Stimulated activated CD8-positive, alpha-beta memory T cell treated with anti-CD3 and anti-CD28 coated beads, Interleukin-15, amount 100 ng/mL, for 4 hours (primary cell): Measurements from ENCODE around the gene SACM1L.
A peak's percentile ranks its signal among the peaks of the same experiment; 100 is the strongest.
"Not testable (repeated sequence)": the region's sequence is repeated elsewhere in the genome, so short reads cannot be mapped to it uniquely, and the experiment has no call there.

Source experiments
- DNase-seq, 2 donors: peaks; one replicate each; pipeline ENCODE4 v3.0.0-alpha.2; 2020; ENCODE audit warnings: low read depth in 2 of 2

SACM1L gene

DNA sequence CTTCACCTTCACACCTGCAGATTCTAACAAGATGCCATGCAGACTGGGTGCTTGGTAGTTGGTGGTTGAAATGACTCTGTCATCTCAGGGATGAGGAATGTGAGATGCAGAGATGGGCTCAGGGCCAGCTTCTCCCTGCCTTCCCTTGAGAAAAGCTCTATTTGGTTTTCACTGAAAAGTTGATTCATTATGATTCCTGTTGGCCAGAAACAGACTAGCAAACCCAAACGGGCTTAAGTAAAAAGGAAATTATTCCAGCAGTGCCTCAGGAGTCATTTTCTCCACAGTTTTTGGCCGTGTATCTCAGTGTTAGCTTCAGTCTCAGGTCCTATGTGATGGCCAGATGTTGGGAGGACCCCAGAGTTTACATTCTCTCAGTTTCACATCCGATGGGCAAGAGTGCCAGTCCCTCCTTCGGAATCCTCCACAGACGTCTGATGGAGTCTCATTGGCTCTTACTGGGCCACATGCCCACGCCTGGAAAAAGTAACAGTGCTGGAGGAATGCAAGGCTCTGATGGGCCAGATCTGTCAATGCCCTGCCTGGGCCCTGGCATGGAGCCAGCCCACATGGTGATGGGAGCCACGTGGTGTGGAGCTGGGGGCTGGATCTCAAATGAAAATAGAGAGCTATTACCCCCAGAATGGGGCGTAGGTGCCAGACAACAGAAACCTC lies 22.3 kb upstream of the SACM1L start:
- no peak for DNase-seq

DNA sequence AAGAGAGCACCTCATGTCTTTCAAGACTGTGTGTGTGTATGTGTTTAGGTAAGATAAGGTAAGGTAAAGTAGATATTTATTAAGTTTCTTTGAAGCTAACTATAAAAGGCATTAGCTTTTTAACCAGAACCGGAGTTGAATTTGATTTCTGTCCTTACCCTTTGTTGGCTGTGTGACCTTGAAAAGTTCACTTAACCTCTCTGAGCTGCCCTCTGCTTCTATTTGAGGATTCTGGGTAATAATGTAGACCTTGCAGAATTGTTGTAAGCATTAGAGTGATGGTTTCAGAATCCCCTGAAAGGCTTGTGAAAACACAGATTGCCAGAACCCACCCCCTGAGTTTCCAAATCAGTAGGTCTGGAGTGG lies 21.6 kb upstream of the SACM1L start:
- DNase-seq, result no peak

DNA sequence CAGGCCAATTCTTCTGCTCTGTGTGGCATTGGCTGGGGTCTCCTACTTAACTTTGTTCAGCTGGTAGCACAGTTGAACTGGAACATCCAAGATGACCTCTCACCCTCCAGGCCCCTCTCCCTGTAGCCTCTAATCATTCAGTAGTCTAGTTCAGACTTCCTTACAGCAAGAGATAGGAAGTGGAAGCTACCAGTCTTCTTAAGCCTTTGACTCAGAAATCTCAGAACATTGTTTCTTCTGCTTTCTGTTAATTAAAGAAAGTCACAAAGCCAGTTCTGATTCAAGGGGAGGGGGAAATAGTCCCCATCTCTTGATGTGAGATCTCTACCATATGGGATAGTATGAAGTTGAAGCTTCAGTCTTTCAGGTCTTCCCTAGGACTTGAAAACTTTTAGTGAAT lies 18.8 kb upstream of the SACM1L start:
- DNase-seq, result no peak

DNA sequence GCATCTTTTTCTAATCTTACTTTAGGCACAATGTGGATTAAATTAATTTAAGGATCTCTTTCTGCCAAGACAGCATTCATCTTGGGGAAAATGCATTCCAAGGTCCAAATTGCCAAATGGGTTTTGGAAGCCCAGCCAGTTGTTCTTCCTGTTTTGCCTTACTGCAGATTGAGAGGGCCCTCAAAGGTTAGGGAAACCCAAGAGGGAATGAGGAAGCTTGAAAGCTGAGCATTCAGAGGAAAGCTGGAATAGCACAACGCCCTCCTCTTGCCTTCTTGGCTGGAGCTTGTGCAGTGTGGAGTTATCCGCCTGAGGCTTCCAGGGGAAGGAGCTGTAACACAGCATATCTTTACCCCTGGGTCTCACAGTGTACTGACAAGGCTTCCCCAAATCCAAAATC lies 18.2 kb upstream of the SACM1L start:
- no peak for DNase-seq

DNA sequence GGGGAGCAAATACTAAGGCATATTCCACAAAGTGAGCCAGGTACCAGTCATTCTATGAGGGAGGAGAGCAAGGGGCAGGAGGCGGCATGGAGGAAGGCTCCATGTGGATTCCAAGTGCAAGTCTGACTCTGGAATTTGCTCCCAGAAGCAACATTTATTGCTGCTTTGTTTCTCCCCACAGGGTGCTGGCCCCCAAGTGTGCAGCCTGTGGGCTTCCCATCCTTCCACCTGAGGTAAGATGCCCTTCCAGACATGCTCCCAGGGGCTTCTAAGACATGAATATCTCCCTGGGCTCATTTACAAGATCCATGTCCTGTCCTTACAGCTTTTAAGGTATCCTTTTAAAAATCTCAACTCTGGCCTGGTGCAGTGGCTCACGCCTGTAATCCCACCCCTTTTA lies 15.9 kb upstream of the SACM1L start:
- no peak for DNase-seq

DNA sequence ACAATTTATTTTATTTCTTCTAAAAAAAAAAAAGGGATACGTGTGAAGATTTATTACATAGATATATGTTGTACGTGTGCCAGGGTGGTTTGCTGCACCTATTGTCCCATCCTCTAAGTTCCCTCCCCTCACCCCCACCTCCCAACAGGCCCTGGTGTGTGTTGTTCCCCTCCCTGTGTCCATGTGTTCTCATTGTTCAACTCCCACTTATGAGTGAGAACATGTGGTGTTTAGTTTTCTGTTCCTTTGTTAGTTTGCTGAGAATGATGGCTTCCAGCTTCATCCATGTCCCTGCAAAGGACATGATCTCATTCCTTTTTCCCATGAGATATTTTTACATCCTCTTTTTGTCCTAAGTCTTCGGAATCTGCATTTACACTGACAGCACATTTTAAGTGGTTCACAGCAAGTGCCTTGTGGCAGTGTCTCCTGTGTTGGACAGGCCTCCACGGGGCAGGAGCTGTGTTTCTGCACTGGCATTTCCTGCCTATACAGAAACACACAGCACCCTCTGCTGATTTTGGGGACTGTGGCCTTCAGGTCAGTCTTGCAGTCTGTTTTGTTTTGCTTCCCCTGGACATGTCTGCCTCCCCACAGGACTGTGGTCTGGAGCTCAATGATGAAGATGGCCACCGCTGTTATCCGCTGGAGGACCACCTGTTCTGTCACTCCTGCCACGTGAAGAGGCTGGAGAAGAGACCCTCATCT lies 12.7 kb upstream of the SACM1L start:
- DNase-seq, result no peak

DNA sequence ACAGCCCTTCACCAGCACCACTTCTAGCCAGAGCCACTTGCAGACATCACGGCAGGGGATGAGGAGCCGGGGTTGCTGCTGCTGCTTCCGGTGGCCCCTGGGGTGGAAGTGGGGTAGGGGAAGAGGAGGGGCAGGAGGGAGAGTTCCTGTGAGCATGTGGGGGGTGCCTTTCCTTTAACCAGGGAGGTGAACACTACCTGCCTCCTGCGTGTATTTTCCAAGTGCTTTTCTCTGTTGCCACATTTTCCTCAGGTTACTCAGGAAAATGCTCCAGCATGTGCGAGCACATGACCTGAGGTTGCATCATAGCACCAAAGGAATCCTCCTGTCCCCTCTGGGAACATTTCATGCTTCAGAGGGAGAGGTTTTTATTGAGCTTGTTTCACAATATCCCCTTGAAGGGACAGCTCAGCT lies 12.2 kb upstream of the SACM1L start:
- DNase-seq, result peak in 1 of 2 donors; percentile 20

DNA sequence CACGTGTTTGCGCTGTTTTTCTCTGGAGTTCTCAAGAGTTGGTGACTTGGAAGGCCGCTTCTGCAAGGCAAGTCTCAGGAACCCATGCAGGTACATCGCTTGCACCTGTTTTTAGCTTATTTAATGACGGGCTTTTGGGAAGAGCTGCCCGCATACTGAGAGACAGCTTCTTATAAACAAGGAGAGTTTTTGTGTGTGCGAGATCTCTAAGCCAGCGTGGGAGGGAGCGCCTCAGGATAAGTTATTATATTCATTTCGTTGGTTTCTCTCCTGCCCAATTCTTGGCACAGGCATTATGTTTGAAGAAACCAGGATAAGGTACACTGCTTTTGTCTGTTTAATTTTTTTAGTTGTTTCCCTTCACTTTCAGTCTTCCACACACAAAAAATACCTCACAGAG lies 11.4 kb upstream of the SACM1L start:
- no peak for DNase-seq

DNA sequence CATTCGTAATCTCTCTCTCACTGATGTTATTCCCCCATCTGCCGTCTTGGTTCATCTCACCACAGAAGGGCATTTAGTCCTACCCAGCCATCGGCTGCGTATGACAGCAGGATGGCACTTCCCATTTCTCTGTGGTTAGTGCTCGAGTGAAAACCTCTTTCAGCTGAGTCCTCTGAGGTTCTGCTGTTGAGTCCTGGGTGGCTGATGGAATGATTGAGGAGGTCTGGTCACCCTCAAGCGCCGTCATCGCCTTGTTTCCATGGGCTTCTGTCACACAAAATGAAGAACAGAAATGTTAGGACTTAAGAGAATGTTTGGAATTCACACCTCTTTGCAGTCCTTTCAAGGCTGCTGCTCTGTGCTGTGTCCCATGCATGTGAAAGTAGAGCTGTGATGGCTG lies 9.4 kb upstream of the SACM1L start:
- DNase-seq, result no peak

DNA sequence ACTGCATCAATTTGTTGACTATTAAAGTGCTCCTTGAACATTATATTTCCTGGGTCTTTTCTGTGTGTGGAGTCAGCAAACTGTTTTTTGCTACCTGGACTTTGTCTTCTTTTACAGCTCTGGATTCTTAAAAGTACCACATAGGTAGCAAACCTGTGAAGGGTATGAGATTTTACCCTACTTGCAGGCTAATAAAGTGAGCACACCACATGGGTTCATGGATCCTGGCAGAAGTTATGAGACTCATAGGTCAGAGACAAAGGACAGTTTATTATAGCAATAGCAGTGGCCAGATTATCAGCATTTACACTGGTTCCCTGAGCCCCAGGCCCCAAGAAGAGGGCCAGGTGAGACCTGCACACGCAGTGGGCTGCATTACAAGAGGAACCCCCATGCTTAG lies 8.0 kb upstream of the SACM1L start:
- no peak for DNase-seq

DNA sequence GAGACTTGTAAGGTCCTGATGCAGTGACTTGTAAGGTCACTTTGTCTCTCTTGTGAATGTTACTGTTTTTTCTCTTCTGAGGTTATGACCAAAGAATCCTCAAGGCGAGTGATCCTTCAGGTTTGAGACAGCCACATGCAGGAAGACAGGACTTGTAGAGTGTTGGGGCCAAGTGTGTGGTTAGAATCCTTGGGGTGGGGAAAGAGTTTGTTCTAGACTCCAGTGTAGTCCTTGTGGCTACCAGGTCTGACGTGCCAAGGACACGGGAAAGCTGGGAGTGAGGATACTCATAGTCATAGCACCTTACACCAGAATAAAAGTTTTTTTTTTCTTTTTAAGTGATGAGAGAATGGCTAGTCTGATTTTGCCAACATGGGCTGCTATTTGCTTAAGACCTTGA lies 7.3 kb upstream of the SACM1L start:
- no peak for DNase-seq

DNA sequence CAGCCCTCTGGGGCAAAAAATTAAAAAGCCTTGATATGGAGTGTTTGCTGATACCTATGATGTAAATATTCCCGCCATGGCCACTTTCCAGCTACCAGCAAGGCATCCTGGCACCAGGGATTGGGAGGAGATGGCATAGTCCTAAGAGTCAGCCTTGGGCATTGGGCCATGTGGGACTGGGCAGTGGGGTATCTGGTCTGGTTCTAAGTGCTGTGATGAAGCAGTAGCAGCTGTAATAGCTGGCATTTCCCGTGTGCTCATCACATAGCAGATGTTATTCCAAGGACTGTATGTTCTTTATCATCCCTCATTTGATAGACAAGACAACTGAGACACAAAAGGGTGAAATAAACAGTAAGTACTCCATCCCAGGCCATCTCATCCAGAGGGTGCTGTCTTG lies 6.9 kb upstream of the SACM1L start:
- no peak for DNase-seq

DNA sequence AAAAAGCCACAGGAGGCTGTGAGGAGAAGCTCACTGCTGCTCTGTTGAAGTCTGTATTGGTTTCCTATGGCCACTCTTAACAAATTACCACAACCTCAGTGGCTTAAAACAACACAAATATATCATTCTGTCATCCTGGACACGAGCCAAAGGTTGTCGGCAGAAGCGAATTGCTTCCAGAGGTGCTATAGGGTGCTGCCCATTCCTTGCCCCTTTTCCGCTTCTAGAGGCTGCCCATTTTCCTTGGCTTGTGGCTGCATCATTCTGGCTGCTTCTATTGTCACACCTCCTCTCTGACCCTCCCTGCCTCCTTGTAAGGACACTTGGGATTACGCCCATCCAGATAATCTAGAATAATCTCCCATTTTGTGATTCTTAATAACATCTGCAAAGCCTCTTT lies 6.4 kb upstream of the SACM1L start:
- no peak for DNase-seq

DNA sequence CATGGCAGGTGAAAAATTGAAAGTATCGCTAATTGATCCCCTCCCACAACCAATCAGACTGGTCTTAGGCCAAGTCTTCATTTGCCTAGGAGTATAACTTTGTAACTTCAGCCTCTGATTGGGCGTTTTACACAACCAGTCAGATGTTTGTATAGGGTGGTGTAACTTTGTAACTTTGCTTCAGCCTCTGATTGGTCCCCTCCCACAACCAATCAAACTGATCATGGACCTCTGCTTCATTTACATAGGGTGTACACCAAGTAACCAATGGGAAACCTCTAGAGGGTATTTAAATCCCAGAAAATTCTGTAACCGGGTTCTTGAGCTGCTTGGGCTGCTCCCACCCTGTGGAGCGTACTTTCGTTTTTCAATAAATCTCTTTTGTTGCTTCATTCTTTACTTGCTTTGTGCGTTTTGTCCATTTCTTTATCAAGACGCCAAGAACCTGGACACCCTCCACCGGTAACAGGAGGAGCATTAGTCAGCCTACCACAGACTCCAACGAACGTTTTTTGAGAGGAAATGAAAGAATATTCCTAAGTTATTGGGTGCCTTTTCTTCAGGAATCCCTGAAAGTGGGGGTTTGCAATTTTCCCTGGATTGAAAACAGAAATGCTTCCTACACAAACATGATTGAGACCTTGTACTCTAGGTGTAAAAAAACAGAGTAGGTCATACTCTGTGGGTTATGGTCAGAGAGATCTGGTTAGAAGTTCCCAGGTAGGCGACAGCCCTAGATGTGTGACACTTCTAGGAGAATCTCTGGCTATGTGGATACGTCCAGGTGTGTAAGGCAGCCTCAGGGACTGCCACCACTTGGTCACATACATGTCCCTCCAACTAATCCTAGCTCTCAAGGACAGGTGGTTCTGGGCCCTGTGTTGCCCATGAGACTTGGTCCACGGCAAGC lies 5.5 kb upstream of the SACM1L start:
- no peak for DNase-seq

DNA sequence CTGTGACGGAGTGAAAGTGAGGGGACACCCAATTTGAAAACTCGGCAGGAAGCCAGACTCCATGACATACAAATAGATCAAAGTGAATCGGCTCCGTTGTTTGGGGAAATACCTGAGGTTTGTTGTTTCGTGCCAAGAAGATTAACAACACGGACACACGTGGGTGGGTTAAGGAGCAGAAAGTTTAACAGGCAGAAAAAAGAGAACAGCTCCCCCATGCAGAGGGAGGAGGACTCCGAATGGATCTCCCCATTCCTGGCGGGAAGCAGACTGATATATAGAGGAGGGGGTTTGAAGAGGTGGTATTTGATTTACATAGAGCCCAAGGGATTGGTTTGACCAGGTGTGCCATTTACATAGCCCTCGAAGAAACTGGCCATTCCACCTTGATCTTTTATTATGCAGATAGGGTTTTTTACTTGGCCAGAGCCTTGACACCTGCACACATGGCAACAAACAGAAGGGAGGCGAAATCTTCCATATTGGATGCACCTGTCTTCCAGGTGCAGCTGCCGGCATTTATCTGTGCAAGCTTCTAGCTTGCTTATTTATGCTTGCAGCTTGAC lies 4.8 kb upstream of the SACM1L start:
- no peak for DNase-seq

DNA sequence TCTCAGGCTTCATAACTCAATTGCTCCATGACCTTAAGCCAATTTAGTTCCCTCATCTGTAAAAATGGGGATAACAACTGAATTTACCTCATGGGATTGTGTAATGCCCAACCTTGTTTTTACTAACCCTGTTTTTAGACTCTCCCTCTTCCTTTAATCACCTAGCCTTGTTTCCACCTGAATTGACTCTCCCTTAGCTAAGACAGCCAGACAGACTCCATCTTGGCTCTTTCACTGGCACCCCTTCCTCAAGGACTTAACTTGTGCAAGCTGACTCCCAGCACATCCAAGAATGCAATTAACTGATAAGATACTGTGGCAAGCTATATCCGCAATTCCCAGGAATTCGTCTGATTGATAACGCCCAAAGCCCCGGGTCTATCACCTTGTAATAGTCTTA lies 3.5 kb upstream of the SACM1L start:
- DNase-seq, result not testable (repeated sequence)

DNA sequence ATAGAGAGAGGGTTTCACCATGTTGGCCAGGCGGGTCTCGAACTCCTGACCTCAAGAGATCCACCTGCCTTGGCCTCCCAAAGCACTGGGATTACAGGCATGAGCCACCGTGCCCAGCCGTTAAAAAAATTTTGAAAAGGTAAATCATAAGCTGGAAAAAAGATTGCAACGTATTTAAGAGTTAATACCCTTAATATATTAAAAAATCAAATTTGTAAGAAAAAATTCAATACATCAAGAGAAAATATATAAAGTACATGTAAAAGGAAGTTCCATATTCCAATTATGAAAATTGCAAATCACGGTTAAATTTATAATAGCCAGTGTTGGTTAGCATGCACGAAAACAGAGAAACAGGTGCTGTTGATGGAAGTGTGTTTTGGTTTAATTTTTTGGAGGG lies 2.3 kb upstream of the SACM1L start:
- no peak for DNase-seq

DNA sequence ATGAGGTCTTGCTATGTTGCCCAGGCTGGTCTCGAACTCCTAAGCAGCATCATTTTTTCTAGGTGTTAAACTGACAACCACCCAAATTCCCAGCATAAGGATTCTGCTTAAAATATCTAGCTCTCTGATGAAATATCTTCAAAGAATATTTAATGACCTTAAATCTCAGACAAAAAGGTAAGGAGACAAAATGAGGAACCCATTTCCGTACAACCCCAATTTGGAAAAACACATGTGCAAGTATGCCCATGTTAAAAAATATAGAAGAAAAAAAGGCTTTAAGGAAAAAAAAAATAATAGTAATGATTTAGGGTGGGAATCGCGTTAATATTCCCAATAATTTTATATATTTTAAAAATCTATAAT lies 1.4 kb upstream of the SACM1L start:
- no peak for DNase-seq

DNA sequence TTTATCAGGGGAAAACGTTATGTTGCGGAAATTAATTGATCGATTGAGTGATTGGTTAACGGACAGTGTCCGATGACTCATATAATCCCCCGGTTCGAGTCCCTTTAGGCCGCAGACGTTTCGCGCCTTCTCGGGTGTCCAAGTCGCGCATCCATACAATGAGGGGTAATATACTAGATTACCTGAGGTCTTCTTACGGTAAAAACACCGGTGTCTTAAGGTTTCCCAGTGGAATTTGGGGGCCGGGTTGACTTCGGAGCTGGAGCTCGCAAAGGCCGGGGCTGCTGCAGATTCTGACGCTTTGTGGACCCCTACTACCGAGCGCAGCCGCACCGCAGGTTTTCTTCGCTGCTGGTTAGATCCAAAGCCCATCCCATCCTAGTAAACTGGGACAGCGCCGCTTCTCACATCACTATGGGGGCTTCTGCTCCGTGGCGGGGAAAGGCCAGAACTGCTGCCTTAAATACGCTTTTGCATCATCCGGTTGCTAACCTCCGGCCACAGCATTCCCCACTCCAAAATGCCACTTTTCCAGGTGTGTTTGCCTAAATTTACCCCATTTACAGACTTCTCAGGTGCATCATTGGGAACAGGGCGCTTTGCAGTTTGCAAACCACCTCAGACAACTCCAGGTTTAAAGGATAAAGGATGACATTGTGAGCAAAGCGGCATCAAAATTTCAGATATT lies 858 bp upstream of the SACM1L start:
- no peak for DNase-seq

DNA sequence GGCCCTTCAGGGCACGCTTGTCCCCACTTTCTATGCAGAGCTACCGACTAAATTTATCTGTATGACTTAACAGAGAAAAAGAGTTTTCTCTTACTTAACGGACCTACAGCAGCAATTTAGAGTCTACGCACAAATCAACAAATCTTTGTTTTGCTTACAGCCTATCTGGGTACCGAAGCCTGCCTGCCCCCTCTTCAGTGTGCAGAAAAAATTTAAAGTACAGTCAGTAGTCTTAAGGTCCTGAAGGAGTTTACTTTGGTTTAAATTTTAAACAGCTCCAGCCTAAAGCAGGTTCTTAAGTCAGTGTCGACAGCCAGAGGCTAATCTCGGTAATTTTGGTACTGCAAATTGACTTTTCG lies 570 bp downstream of the SACM1L start:
- no peak for DNase-seq

DNA sequence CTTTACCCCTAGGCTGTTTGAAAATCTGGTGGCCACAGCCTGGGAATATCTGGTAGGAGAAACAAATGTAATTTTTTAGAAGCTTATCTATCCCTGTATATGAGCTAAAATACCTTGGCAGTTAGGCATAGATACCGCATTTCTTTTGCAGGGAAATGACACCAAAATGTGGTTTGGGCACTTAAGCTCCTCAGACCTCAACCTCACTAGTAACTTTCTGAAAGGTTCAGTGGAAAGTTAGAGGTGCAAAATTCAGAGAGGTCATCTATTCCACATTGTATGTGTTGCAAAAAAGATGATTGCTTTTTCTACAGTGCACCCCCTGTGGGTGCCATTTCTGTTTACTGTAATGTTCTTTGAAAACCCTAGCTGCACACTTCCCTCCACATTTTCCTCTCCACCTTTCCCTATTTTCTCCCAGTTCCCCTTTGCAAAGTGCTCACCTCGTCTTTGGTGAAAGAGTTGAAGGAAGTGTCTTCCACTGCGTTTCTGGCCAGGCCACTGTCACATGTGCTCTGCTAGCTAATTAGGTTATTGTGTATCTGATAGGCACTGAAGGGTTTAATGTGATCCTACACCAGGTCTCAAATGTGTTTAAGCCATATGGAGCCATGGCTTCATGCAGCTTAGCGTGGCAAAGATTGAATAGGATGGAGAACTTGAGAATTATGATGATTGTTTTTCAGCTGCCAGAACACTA lies 1.3 kb downstream of the SACM1L start:
- DNase-seq, result no peak
